ENCODE measurements around the gene GPR152. TPM values are rescaled to one million over a fixed set of nuclear protein-coding genes. Genes with fewer than 3 reads are reported as not detected.
A peak's percentile ranks its signal among the peaks of the same experiment; 100 is the strongest.

The GPR152 gene, protein sequence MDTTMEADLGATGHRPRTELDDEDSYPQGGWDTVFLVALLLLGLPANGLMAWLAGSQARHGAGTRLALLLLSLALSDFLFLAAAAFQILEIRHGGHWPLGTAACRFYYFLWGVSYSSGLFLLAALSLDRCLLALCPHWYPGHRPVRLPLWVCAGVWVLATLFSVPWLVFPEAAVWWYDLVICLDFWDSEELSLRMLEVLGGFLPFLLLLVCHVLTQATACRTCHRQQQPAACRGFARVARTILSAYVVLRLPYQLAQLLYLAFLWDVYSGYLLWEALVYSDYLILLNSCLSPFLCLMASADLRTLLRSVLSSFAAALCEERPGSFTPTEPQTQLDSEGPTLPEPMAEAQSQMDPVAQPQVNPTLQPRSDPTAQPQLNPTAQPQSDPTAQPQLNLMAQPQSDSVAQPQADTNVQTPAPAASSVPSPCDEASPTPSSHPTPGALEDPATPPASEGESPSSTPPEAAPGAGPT
- total RNA-seq (not detected), polyA plus RNA-seq (1 to 10 TPM in 1 of 2 donors, under 1 TPM in 1; 0.35 to 1.7 TPM)

DNA sequence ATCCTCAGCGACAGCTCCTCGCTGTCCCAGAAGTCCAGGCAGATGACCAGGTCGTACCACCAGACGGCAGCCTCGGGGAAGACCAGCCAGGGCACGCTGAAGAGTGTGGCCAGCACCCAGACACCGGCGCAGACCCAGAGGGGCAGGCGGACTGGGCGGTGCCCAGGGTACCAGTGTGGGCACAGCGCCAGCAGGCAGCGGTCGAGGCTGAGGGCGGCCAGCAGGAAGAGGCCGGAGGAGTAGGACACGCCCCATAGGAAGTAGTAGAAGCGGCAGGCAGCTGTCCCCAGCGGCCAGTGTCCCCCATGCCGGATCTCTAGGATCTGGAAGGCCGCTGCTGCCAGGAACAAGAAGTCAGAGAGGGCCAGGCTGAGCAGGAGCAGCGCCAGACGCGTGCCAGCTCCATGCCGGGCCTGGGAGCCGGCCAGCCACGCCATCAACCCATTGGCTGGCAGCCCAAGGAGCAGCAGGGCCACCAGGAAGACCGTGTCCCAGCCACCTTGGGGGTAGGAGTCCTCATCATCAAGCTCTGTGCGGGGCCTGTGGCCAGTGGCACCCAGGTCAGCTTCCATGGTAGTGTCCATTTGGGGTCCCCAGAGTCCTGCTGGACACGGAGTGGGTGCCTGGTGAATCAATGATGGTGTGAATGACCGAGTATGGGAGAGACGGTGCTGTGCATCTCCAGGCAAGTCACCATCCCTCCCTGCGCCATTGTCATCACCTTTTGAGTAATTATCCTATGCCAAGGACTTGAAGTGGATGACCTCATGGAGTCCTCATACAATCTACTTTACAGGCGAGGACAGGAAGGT lies at the start of gene GPR152:
TSS of gene GPR152 (minus strand) at position 589 of the 812 bp plus-strand sequence. CDS start at position 584, 5 bp downstream.
- Histone ChIP-seq H3K36me3 (ENCODE audit: insufficient read depth, low read length) (no peaks in the 10 kb centered on the region), H3K27me3 (ENCODE audit: insufficient read depth, low read length) (no peaks in the 10 kb centered on the region), H3K4me3 (ENCODE audit: low read length in 2 of 2) (no peak within 1 kb of the TSS), H3K27ac (ENCODE audit: low read depth, low read length) (no peak within 1 kb of the TSS), H3K9me3 (ENCODE audit: control insufficient read depth in 1 of 2, low read length in 2 of 2) (no peaks in the 10 kb centered on the region), H3K4me1 (ENCODE audit: insufficient read depth, low read length) (peaks cover 19% of the 10 kb centered on the region)
- Mint-ChIP-seq H3K9me3 (peaks cover 0 to 2% (median 0%) of the 10 kb centered on the region in 8 donors), H3K27ac (peak within 1 kb of the TSS in 2 of 7 donors; percentile 22 to 87), H3K27me3 (no peaks in the 10 kb centered on the region), H3K36me3 (no peaks in the 10 kb centered on the region), H3K4me3 (no peak within 1 kb of the TSS), H3K4me1 (peaks cover 14 to 29% (median 17%) of the 10 kb centered on the region in 4 donors)
- no peak for DNase-seq
- ChIA-PET POLR2A (ENCODE audit: partially characterized antibody) (interaction anchor here (1.0 to 30.4 kb wide), 8 partner anchors 8 to 60 kb away, joined by 3 to 900 read pairs (median 4); partner anchors contain the start of genes CORO1B, PPP1CA, PTPRCAP and RAD9A), CTCF (ENCODE audit: partially characterized antibody) (no interaction called here)
- intact Hi-C loops (cut with micrococcal nuclease) = no loop called here

DNA sequence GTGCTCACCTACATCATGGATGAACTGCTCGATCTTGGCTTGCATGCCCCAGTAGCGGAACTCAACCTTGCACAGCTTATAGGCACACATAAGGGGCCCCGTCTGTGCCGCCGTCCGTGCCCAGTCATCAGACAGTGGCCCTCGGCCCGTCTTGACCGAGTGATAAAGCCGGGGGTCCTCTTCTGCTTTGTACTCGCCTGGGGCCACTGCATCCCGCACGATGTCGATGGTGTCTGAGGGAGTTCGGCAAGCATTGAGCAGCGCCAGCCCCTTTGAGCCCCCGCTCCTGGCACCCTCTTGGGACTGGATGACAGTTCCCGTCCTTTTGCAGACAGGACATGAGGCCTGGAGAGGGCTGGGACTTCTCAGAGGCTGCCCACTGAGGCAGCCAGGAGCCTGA lies 49.3 kb upstream of the GPR152 start:
- ChIA-PET CTCF (ENCODE audit: partially characterized antibody) (no interaction called here), POLR2A (ENCODE audit: partially characterized antibody) (interaction anchor here (0.9 to 8.7 kb wide), 5 partner anchors 9 to 99 kb away, joined by 3 to 124 read pairs (median 40); partner anchors contain the start of genes AIP, PPP1CA and TBC1D10C)
- Mint-ChIP-seq H3K4me3 (peak overlapping the region in 1 of 8 donors; percentile 15), H3K27ac (peak overlapping the region in 1 of 7 donors; percentile 64), H3K36me3 (peaks cover 12 to 50% of the 10 kb centered on the region in 2 donors), H3K9me3 (peaks cover 0 to 2% (median 0%) of the 10 kb centered on the region in 8 donors), H3K27me3 (no peaks in the 10 kb centered on the region), H3K4me1 (peaks cover 21 to 45% (median 31%) of the 10 kb centered on the region in 4 donors)
- no peak for DNase-seq
- H3K4me3 ChIP-seq (ENCODE audit: low read length in 2 of 2) = no peak overlapping the region
- H3K27ac ChIP-seq (ENCODE audit: low read depth, low read length) = peak overlapping the region; percentile 17
- peaks cover 34% of the 10 kb centered on the region for H3K36me3 ChIP-seq (ENCODE audit: insufficient read depth, low read length)
- intact Hi-C loops (cut with micrococcal nuclease) = no loop called here
- peaks cover 43% of the 10 kb centered on the region for H3K4me1 ChIP-seq (ENCODE audit: insufficient read depth, low read length)
- no peaks in the 10 kb centered on the region for H3K27me3 ChIP-seq (ENCODE audit: insufficient read depth, low read length)
- H3K9me3 ChIP-seq (ENCODE audit: control insufficient read depth in 1 of 2, low read length in 2 of 2) = no peaks in the 10 kb centered on the region

DNA sequence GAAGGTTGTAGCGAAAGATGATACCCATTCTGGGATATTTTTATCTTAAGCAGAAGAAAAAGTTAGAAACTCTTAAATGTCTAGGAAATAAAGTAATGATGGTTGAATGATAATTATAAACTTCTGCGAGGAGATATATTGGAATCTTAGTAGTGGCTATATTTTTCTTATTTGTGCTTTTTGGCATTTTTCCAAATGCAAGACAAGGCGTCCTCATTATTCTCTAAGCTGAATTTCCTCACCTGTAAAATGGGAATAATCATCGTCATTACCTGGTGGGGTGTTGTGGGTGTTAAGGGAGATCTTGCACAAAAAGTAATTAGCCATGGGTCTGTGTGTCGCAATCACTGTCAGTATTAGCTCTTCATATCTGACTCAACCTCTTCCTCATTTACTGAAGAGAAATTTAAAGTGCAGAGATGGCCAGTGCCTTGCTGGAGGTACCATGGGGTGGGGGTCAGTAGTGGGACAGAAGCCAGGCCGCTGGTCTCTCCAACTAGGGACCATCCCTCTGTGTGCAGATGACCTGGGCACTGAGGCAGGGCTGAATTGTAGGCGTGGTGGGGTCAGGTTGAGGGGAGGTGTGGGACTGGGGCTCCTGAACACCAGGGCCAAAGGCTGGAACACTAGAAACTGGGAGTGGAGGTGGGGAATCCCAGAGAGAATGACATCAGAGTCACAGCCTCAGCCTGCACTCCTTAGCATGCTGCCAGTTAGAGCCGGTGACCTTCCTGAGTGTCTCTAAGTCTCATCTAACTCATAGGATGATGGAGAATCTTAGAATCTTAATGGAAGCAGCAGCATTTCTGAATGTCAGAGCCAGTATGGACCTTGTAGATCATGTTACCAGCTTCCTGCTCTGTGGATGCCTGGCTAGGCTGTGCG lies 48.5 kb upstream of the GPR152 start:
- Histone ChIP-seq H3K4me1 (ENCODE audit: insufficient read depth, low read length) (peaks cover 36% of the 10 kb centered on the region), H3K4me3 (ENCODE audit: low read length in 2 of 2) (no peak overlapping the region), H3K36me3 (ENCODE audit: insufficient read depth, low read length) (peaks cover 31% of the 10 kb centered on the region), H3K27me3 (ENCODE audit: insufficient read depth, low read length) (no peaks in the 10 kb centered on the region), H3K9me3 (ENCODE audit: control insufficient read depth in 1 of 2, low read length in 2 of 2) (no peaks in the 10 kb centered on the region), H3K27ac (ENCODE audit: low read depth, low read length) (peak overlapping the region; percentile 17)
- no peak for DNase-seq
- H3K4me3 Mint-ChIP-seq = peak overlapping the region in 2 of 8 donors; percentile 30 to 64
- intact Hi-C loops (cut with micrococcal nuclease) = no loop called here
- H3K36me3 Mint-ChIP-seq = peaks cover 12 to 48% of the 10 kb centered on the region in 2 donors
- POLR2A ChIA-PET (ENCODE audit: partially characterized antibody) = interaction anchor here (0.6 to 8.7 kb wide), 8 partner anchors 9 to 158 kb away, joined by 3 to 124 read pairs (median 5); partner anchors contain the start of genes AIP, PPP1CA and TBC1D10C
- peak overlapping the region in 6 of 7 donors; percentile 26 to 87 (median 66) for H3K27ac Mint-ChIP-seq
- peaks cover 0 to 2% (median 0%) of the 10 kb centered on the region in 8 donors for H3K9me3 Mint-ChIP-seq
- H3K4me1 Mint-ChIP-seq = peaks cover 16 to 37% (median 25%) of the 10 kb centered on the region in 4 donors
- CTCF ChIA-PET (ENCODE audit: partially characterized antibody) = no interaction called here
- H3K27me3 Mint-ChIP-seq = no peaks in the 10 kb centered on the region

DNA sequence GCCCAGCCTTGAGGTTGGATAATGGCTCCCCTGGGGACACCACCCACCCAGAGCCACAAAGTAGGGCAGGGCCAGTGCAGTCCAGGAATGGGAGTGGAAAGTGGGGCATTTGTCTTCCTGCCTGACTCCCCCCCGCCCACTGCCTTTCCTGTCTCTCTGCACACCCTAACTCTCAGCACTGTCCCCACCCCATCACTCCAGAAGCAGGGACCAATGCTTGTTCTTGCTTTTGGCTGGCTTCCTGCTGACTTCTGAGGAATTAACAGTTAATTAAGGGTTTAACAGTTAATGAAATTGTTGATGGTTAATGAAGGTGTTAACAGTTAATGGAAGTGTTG lies 47.9 kb upstream of the GPR152 start:
- intact Hi-C loops (cut with micrococcal nuclease) = no loop called here
- peaks cover 12 to 47% of the 10 kb centered on the region in 2 donors for H3K36me3 Mint-ChIP-seq
- POLR2A ChIA-PET (ENCODE audit: partially characterized antibody) = interaction anchor here (0.6 to 8.7 kb wide), 7 partner anchors 8 to 158 kb away, joined by 3 to 124 read pairs (median 6); partner anchors contain the start of genes AIP, PPP1CA and TBC1D10C
- no peak overlapping the region for H3K4me3 Mint-ChIP-seq
- H3K4me1 ChIP-seq (ENCODE audit: insufficient read depth, low read length) = peaks cover 29% of the 10 kb centered on the region
- no peaks in the 10 kb centered on the region for H3K27me3 Mint-ChIP-seq
- no peaks in the 10 kb centered on the region for H3K27me3 ChIP-seq (ENCODE audit: insufficient read depth, low read length)
- no peak for DNase-seq
- no peak overlapping the region for H3K4me3 ChIP-seq (ENCODE audit: low read length in 2 of 2)
- H3K4me1 Mint-ChIP-seq = peaks cover 14 to 31% (median 21%) of the 10 kb centered on the region in 4 donors
- peaks cover 0 to 1% (median 0%) of the 10 kb centered on the region in 8 donors for H3K9me3 Mint-ChIP-seq
- H3K9me3 ChIP-seq (ENCODE audit: control insufficient read depth in 1 of 2, low read length in 2 of 2) = no peaks in the 10 kb centered on the region
- H3K36me3 ChIP-seq (ENCODE audit: insufficient read depth, low read length) = peaks cover 35% of the 10 kb centered on the region
- no peak overlapping the region for H3K27ac ChIP-seq (ENCODE audit: low read depth, low read length)
- CTCF ChIA-PET (ENCODE audit: partially characterized antibody) = interaction anchor here (1.3 kb wide), 1 partner anchor 154 kb away, joined by 3 read pairs; no protein-coding TSS in a partner anchor
- H3K27ac Mint-ChIP-seq = peak overlapping the region in 5 of 7 donors; percentile 26 to 87 (median 68)

DNA sequence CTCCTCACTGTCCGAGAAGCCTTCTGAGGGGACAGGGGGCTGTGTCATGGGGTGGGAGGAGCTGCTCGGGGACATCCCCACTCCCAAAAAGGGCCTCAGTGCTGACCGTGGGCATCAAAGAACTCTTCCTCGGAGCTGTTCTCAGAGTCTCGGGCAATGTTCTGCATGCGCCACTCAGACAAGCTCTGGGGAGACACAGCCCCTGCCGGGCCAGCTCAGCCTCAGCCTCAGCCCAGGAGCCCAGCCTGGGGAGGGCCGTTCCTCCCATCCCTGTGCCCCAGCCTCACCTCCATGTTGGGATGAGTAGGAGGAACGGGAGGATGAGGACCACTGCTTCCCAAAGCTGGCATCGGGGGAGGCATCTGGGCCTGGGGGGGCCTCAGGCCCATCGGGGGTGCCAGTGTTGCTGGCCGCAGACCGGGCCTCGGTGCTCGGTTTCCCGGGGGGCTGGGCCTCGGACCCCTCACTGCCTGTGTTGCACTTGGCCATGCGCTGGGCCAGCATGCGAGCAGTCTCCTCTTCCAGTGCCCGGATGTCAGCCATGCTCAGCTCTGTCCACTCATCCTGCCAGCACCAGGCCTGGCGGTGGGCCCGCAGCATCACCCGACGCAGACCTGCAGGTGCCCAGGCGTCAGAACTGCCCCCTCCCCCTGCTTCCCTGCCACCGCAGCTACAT lies 47.4 kb upstream of the GPR152 start:
- CTCF ChIA-PET (ENCODE audit: partially characterized antibody) = interaction anchor here (1.3 kb wide), 1 partner anchor 153 kb away, joined by 3 read pairs; no protein-coding TSS in a partner anchor

DNA sequence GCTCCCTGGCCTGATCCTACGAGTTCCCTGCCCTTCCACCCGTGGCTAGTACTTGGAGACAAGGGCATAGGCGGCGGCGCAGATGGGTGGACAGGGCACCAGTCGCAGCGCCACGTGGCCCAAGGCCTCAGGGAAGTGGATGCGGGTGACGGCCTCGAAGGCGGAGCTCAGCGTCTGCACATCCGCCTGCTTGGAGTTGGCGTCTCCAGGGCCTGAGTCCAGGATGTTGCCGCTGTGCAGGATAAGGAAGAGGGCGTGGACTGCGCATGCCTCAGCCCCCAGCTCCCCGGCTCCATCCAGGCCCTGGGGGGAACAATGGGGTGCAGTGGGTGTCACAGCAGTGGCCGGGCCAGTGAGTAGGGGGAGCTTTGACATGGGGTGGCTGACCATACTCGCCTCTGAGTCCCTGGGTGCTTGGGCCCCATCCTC lies 46.0 kb upstream of the GPR152 start:
- H3K4me1 ChIP-seq (ENCODE audit: insufficient read depth, low read length) = peaks cover 22% of the 10 kb centered on the region
- H3K4me1 Mint-ChIP-seq = peaks cover 13 to 23% (median 18%) of the 10 kb centered on the region in 4 donors
- H3K9me3 ChIP-seq (ENCODE audit: control insufficient read depth in 1 of 2, low read length in 2 of 2) = no peaks in the 10 kb centered on the region
- peak overlapping the region in 1 of 7 donors; percentile 38 for H3K27ac Mint-ChIP-seq
- no peak overlapping the region for H3K4me3 Mint-ChIP-seq
- no peak overlapping the region for H3K4me3 ChIP-seq (ENCODE audit: low read length in 2 of 2)
- peaks cover 35% of the 10 kb centered on the region for H3K36me3 ChIP-seq (ENCODE audit: insufficient read depth, low read length)
- H3K36me3 Mint-ChIP-seq = peaks cover 12 to 47% of the 10 kb centered on the region in 2 donors
- H3K27me3 Mint-ChIP-seq = no peaks in the 10 kb centered on the region
- intact Hi-C loops (cut with micrococcal nuclease) = no loop called here
- DNase-seq = no peak
- H3K27ac ChIP-seq (ENCODE audit: low read depth, low read length) = no peak overlapping the region
- H3K27me3 ChIP-seq (ENCODE audit: insufficient read depth, low read length) = no peaks in the 10 kb centered on the region
- H3K9me3 Mint-ChIP-seq = no peaks in the 10 kb centered on the region
- ChIA-PET CTCF (ENCODE audit: partially characterized antibody) (no interaction called here), POLR2A (ENCODE audit: partially characterized antibody) (interaction anchor here (8.7 kb wide), 1 partner anchor 13 kb away, joined by 124 read pairs; the partner anchor contains the start of gene AIP)

More for the DNA sequence above, 47.4 kb upstream of the GPR152 start:
- Histone ChIP-seq H3K4me3 (ENCODE audit: low read length in 2 of 2) (no peak overlapping the region), H3K27me3 (ENCODE audit: insufficient read depth, low read length) (no peaks in the 10 kb centered on the region), H3K36me3 (ENCODE audit: insufficient read depth, low read length) (peaks cover 35% of the 10 kb centered on the region), H3K27ac (ENCODE audit: low read depth, low read length) (no peak overlapping the region), H3K9me3 (ENCODE audit: control insufficient read depth in 1 of 2, low read length in 2 of 2) (no peaks in the 10 kb centered on the region), H3K4me1 (ENCODE audit: insufficient read depth, low read length) (peaks cover 27% of the 10 kb centered on the region)
- Mint-ChIP-seq H3K4me1 (peaks cover 14 to 29% (median 20%) of the 10 kb centered on the region in 4 donors), H3K36me3 (peaks cover 12 to 46% of the 10 kb centered on the region in 2 donors), H3K27me3 (no peaks in the 10 kb centered on the region), H3K9me3 (no peaks in the 10 kb centered on the region), H3K4me3 (no peak overlapping the region), H3K27ac (peak overlapping the region in 3 of 7 donors; percentile 25 to 74 (median 55))
- no peak for DNase-seq
- intact Hi-C loops (cut with micrococcal nuclease) = no loop called here
- POLR2A ChIA-PET (ENCODE audit: partially characterized antibody) = interaction anchor here (1.5 to 8.7 kb wide), 5 partner anchors 8 to 97 kb away, joined by 3 to 124 read pairs (median 7); partner anchors contain the start of genes AIP, PPP1CA and TBC1D10C

All from CD4-positive, alpha-beta memory T cell (primary cell).